ENCODE measurements around the gene ATP8B3. TPM values are rescaled to one million over a fixed set of nuclear protein-coding genes. Genes with fewer than 3 reads are reported as not detected.

Gene ATP8B3
- total and polyA plus RNA-seq, 9 of the 15 experiments (the other 6 are each of a cell fraction or from before 2014, with no cell fraction given): 1.2 to 12.3 (median 3.8) TPM

- TF ChIP-seq MGA (IDR thresholded peaks at IDR 0.05): no peak
- no peak for TF ChIP-seq ZMIZ1 (IDR thresholded peaks at IDR 0.05; ENCODE audit: low read depth in 2 of 2, low read length in 2 of 2)
- peak; percentile 56 for TF ChIP-seq PKNOX1 (IDR thresholded peaks at IDR 0.05)
- TF ChIP-seq XRCC5 (IDR thresholded peaks at IDR 0.05; ENCODE audit: low read depth, low read length): 0 out of 2 replicates have a peak, but pooled peaks have one; percentile 34
- TF ChIP-seq KAT7 (CRISPR knock-in tag; IDR thresholded peaks at IDR 0.05; ENCODE audit: borderline replicate concordance): no peak
- no peak for TF ChIP-seq ZNF511 (CRISPR knock-in tag; IDR thresholded peaks at IDR 0.05)
- TF ChIP-seq DNMT1 (IDR thresholded peaks at IDR 0.05): no peak
- TF ChIP-seq MXD1 (CRISPR knock-in tag; IDR thresholded peaks at IDR 0.05; ENCODE audit: borderline replicate concordance, poor library complexity, severe bottlenecking): no peak
These were observed 64.6 kb downstream of the ATP8B3 start (continued) for GRCh38 chr19:1747285-1748114.
